Chondrocyte (in vitro differentiated cells): ENCODE results near the gene NID1. TPM values are rescaled to one million over a fixed set of nuclear protein-coding genes. Genes with fewer than 3 reads are reported as not detected.

Experiments
- DNase-seq: peaks from one replicate; pipeline ENCODE4 v3.0.0; 2021; ENCODE audit warnings: mixed read lengths, low spot score
- H3K27ac Mint-ChIP-seq: one replicate; pipeline ENCODE4 v1.8.0; 2021; ENCODE audit warnings: mild to moderate bottlenecking, moderate library complexity, mixed read lengths; ENCODE audit not compliant: unreplicated experiment
- H3K27me3 Mint-ChIP-seq: 2 replicates; pipeline ENCODE4 v1.8.0; 2021; ENCODE audit warnings: low read depth, mixed read lengths
- H3K36me3 Mint-ChIP-seq: 2 replicates; pipeline ENCODE4 v1.8.0; 2021; ENCODE audit warnings: low read depth, mixed read lengths
- H3K4me1 Mint-ChIP-seq: 2 replicates; pipeline ENCODE4 v1.8.0; 2021; ENCODE audit warnings: low read depth, mild to moderate bottlenecking, mixed read lengths
- H3K4me3 Mint-ChIP-seq: one replicate; pipeline ENCODE4 v1.8.0; 2021; ENCODE audit warnings: mild to moderate bottlenecking, moderate library complexity, mixed read lengths; ENCODE audit not compliant: unreplicated experiment
- H3K9me3 Mint-ChIP-seq: 2 replicates; pipeline ENCODE4 v1.8.0; 2021; ENCODE audit warnings: low read depth, mixed read lengths
- total RNA-seq: library from RNA; stranded (reverse); gene quantifications from 3 replicates; pipeline ENCODE4 v1.2.1, GENCODE V29; 2021
- TF ChIP-seq, protein P1 (sequence below): fragments of 200-600 bp; sonication (generic); IDR thresholded peaks from 2 replicates; pipeline ENCODE4 v1.5.0; 2021; ENCODE audit warnings: antibody characterized with exemption, mild to moderate bottlenecking, moderate library complexity

The NID1 gene
- total RNA-seq, 1 donor from 2014 or later: 99.1 TPM

DNA sequence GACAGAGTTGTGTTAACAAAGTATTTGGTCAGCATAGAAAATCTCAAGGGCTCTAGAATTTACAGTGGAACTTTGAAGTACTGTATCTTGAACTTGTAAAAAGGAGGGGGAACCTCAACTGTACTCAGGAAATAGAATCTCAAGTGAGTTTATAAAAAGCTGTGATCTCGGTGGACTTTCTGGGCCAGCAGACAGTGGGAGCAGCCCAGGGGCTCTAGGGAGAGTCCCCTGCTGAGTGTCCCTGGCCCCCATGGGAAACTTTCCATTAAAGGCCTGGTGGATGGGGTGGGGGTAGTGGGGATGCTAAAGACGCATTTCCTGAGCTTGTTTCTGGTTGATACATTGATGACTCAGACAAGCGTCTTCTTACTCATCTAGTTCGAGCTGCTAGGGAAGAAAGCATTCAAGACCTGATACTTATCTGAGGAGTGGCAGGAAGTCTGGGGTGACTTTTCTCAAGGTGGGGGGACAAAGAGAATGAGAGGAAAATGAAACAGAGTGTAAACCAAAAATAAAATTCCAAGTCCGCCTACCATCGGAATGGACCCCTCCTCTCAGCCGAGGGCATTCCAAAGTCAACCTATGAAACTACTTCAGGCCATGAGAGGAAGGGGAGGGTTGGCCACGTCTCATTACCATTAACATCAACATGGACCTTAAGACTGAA is 65.5 kb downstream of the NID1 start:
- H3K4me3 Mint-ChIP-seq: no peak overlapping the region
- TF ChIP-seq, protein P1, sequence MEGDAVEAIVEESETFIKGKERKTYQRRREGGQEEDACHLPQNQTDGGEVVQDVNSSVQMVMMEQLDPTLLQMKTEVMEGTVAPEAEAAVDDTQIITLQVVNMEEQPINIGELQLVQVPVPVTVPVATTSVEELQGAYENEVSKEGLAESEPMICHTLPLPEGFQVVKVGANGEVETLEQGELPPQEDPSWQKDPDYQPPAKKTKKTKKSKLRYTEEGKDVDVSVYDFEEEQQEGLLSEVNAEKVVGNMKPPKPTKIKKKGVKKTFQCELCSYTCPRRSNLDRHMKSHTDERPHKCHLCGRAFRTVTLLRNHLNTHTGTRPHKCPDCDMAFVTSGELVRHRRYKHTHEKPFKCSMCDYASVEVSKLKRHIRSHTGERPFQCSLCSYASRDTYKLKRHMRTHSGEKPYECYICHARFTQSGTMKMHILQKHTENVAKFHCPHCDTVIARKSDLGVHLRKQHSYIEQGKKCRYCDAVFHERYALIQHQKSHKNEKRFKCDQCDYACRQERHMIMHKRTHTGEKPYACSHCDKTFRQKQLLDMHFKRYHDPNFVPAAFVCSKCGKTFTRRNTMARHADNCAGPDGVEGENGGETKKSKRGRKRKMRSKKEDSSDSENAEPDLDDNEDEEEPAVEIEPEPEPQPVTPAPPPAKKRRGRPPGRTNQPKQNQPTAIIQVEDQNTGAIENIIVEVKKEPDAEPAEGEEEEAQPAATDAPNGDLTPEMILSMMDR: no peak
- H3K9me3 Mint-ChIP-seq: peaks cover 3% of the 10 kb centered on the region
- peak overlapping the region; percentile 75 for H3K27ac Mint-ChIP-seq
- peaks cover 2% of the 10 kb centered on the region for H3K36me3 Mint-ChIP-seq
- H3K4me1 Mint-ChIP-seq: peaks cover 19% of the 10 kb centered on the region
- no peak for DNase-seq
- no peaks in the 10 kb centered on the region for H3K27me3 Mint-ChIP-seq

DNA sequence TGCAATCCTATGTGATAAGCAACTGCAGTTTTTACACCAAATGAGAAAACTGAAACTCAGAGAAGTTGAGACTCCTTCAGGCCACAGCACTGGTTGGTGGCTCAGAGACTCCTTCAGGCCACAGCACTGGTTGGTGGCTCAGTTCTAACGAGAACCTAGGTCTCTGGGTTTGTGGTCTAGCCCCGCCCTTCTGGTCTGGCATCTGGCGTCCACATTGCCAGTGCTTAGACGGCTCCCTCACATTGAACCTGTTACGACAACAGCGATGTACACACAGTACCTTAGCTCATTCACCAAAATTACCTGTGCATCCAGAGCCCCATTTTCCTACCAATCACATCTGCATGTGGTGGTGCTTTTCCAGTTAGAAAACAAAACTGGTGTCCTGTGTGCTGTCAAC is 66.1 kb downstream of the NID1 start:
- Mint-ChIP-seq H3K36me3 (peaks cover 2% of the 10 kb centered on the region), H3K4me1 (peaks cover 19% of the 10 kb centered on the region), H3K9me3 (peaks cover 3% of the 10 kb centered on the region), H3K27me3 (no peaks in the 10 kb centered on the region), H3K27ac (no peak overlapping the region), H3K4me3 (no peak overlapping the region)
- DNase-seq: no peak
- TF ChIP-seq, protein P1: no peak

DNA sequence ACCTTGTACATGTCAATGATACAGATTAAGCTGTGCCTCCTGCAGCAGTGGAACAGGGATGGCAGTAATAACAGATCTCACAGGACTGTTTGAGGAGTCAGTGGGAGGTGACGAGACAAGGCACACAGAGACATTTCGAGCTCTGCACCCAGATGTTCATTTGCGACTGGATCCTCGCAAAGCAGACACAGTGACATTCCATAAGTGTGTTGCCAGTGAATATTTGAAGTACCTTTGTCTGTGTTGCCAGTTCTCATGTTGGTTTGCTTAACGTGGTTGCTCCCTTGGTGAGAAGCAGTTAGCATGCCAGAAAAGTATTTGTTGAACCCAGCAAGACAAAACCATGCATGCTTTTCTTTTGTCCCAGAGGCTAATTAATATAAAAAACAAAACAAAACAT is 67.0 kb downstream of the NID1 start:
- no peak overlapping the region for H3K4me3 Mint-ChIP-seq
- peaks cover 3% of the 10 kb centered on the region for H3K9me3 Mint-ChIP-seq
- no peaks in the 10 kb centered on the region for H3K27me3 Mint-ChIP-seq
- H3K27ac Mint-ChIP-seq: no peak overlapping the region
- H3K4me1 Mint-ChIP-seq: peaks cover 19% of the 10 kb centered on the region
- TF ChIP-seq, protein P1: no peak
- DNase-seq: no peak
- peaks cover 6% of the 10 kb centered on the region for H3K36me3 Mint-ChIP-seq

DNA sequence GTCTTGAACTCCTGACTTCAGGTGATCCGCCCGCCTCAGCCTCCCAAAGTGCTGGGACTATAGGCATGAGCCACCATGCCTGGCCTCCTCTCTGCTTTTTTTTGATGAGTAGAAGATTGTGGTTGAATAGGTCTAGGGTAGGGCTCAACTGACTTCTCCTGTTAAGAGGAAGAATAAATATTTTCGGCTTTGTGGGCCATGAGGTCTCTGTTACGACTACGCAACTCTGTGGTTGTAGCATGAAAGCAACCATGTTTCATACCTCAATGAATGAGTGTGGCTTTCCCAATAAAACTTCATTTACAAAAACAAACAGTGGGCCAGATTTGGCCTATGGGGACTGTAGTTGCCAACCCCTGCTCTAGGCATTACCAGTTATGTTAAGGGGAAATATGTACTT is 67.8 kb downstream of the NID1 start:
- Mint-ChIP-seq H3K27me3 (no peaks in the 10 kb centered on the region), H3K27ac (no peak overlapping the region), H3K9me3 (peaks cover 3% of the 10 kb centered on the region), H3K4me3 (no peak overlapping the region), H3K4me1 (peaks cover 19% of the 10 kb centered on the region), H3K36me3 (peaks cover 7% of the 10 kb centered on the region)
- TF ChIP-seq, protein P1: no peak
- no peak for DNase-seq

DNA sequence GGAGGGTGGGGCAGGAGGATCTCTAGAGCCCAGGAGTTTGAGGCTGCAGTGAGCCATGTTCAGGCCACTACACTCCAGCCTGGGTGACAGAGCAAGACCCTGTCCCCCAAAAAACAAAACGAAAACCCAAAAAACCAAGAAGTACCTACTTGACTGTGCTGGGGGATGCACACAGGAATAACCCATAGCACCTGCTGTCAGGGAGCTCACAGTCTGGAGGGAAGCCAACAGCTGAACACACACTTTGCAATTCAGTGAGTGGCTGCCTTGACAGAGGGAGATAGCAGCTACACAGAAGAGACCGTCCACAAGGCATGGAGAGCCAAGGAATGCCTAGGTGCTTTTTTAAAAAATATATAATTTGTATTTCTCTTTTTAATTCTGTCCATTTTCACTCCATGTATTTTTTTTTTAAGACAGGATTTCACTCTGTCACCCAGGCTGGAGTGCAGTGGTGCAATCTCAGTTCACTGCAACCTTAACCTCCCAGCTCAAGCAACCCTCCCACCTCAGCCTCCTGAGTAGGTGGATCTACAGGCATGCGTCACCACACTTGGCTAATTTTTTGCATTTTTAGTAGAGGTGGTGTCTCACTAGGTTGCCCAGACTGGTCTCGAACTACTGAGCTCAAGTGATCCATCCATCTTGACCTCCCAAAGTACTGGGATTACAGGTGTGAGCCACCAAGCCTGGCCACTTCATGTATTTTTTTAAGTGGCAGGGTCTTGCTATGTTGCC is 68.7 kb downstream of the NID1 start:
- H3K4me3 Mint-ChIP-seq: no peak overlapping the region
- H3K27ac Mint-ChIP-seq: no peak overlapping the region
- H3K9me3 Mint-ChIP-seq: peaks cover 3% of the 10 kb centered on the region
- no peaks in the 10 kb centered on the region for H3K27me3 Mint-ChIP-seq
- TF ChIP-seq, protein P1: no peak
- DNase-seq: no peak
- peaks cover 7% of the 10 kb centered on the region for H3K36me3 Mint-ChIP-seq
- H3K4me1 Mint-ChIP-seq: peaks cover 19% of the 10 kb centered on the region
